Measurements from ENCODE around the gene SP140L. TPM values are rescaled to one million over a fixed set of nuclear protein-coding genes. Genes with fewer than 3 reads are reported as not detected.

Gene SP140L
- total RNA-seq, 1 donor from 2014 or later, result 32.2 TPM

DNA sequence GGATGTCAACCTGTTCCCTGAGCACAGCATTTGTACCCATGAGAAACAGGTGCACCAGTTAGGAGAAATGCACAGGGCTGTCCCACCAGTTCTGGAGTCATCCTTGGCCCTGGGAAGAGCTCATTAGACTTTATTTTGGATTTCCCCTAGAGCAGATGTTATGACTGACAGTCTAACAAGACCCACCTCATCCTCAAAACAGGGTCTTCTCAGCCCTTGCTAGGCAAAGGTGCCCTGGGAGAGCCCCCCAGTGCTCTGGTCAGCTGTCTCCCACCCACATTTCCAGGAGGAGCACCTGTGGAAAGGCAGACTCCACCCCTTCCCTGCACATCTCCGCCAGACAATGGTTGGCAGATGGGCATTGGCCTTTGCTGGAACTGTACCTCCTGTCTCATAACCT, 83.3 kb downstream of the SP140L start:
- peaks cover 16% of the 10 kb centered on the region for H3K27me3 Mint-ChIP-seq (ENCODE audit: low read depth, unreplicated experiment)
- no peak for FAIRE-seq
- Histone ChIP-seq H3K4me3 (ENCODE audit: insufficient read depth, low read depth, low read length) (no peak overlapping the region), H3K4me2 (ENCODE audit: low read length) (no peak overlapping the region), H3K36me3 (ENCODE audit: insufficient read depth, low read length) (no peaks in the 10 kb centered on the region), H3K4me1 (ENCODE audit: insufficient read depth, low read length) (peaks cover 18% of the 10 kb centered on the region), H2AFZ (ENCODE audit: low read depth, low read length) (no peak overlapping the region), H3K27me3 (ENCODE audit: insufficient read depth, low read length) (no peaks in the 10 kb centered on the region), H3K9me3 (ENCODE audit: insufficient read depth, low read depth, low read length) (no peaks in the 10 kb centered on the region), H3K27ac (ENCODE audit: low read depth, low read length) (no peak overlapping the region), H4K20me1 (ENCODE audit: insufficient read depth, low read length) (no peaks in the 10 kb centered on the region), H3K9ac (ENCODE audit: low read length) (no peak overlapping the region), H3K79me2 (ENCODE audit: insufficient read depth, low read length) (no peaks in the 10 kb centered on the region)
- no peak overlapping the region for H3K27ac Mint-ChIP-seq (ENCODE audit: unreplicated experiment)
- H3K9me3 Mint-ChIP-seq (ENCODE audit: unreplicated experiment), result peaks cover 3% of the 10 kb centered on the region
- H3K4me3 Mint-ChIP-seq (ENCODE audit: unreplicated experiment), result no peak overlapping the region
- TF ChIP-seq EZH2 (IDR thresholded peaks at IDR 0.05; ENCODE audit: insufficient read depth, low read length), result no peak
- TF ChIP-seq, protein P1, sequence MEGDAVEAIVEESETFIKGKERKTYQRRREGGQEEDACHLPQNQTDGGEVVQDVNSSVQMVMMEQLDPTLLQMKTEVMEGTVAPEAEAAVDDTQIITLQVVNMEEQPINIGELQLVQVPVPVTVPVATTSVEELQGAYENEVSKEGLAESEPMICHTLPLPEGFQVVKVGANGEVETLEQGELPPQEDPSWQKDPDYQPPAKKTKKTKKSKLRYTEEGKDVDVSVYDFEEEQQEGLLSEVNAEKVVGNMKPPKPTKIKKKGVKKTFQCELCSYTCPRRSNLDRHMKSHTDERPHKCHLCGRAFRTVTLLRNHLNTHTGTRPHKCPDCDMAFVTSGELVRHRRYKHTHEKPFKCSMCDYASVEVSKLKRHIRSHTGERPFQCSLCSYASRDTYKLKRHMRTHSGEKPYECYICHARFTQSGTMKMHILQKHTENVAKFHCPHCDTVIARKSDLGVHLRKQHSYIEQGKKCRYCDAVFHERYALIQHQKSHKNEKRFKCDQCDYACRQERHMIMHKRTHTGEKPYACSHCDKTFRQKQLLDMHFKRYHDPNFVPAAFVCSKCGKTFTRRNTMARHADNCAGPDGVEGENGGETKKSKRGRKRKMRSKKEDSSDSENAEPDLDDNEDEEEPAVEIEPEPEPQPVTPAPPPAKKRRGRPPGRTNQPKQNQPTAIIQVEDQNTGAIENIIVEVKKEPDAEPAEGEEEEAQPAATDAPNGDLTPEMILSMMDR (IDR thresholded peaks at IDR 0.05; ENCODE audit: insufficient read depth, low read depth, low read length), result no peak
- peaks cover 15% of the 10 kb centered on the region for H3K36me3 Mint-ChIP-seq (ENCODE audit: low read depth, unreplicated experiment)
- peaks cover 16% of the 10 kb centered on the region for H3K4me1 Mint-ChIP-seq (ENCODE audit: low read depth, unreplicated experiment)
- DNase-seq (ENCODE audit: low read depth), result no peak

DNA sequence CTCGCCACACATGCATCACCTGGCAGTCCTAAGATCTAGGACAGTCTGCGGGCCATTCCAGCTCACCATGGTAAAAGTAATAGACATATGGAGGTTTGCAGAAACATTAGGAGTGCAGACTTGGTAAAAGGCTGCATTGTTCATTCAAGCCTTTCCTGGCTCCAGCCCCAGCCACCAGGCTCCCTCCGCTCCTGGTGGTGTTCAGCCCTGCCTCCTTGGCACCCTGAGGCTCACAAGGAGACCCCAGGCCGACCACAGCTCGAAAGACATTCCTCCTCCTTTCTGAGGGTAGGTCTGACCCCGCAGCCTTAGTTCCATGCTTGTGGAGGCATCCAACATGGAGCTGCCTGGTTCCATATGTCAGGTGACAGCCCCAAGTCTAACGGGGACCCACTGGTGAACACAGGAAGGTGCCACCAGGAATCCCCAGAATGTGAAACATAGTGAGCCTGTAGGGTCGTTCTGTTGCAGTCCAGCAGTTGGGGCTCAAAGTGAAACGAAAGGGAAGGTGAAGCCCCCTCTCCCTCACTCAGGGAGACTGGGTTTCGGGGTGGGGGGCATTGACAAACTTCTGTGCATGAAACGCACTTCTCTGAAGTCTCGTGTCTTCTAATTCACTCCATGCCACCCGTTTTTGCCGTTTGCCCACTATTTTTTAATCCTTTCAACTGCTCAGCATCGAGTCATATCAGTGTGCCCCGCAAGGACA, 84.0 kb downstream of the SP140L start:
- H3K4me1 Mint-ChIP-seq (ENCODE audit: low read depth, unreplicated experiment), result peaks cover 23% of the 10 kb centered on the region
- DNase-seq (ENCODE audit: low read depth) (no peak), FAIRE-seq (no peak)
- Histone ChIP-seq H3K27ac (ENCODE audit: low read depth, low read length) (peak overlapping the region; percentile 77), H2AFZ (ENCODE audit: low read depth, low read length) (peak overlapping the region; percentile 99), H3K9ac (ENCODE audit: low read length) (peak overlapping the region; percentile 92), H3K27me3 (ENCODE audit: insufficient read depth, low read length) (no peaks in the 10 kb centered on the region), H3K4me1 (ENCODE audit: insufficient read depth, low read length) (peaks cover 22% of the 10 kb centered on the region), H3K9me3 (ENCODE audit: insufficient read depth, low read depth, low read length) (no peaks in the 10 kb centered on the region), H3K4me2 (ENCODE audit: low read length) (peak overlapping the region; percentile 99), H3K4me3 (ENCODE audit: insufficient read depth, low read depth, low read length) (peak overlapping the region; percentile 95), H4K20me1 (ENCODE audit: insufficient read depth, low read length) (no peaks in the 10 kb centered on the region), H3K36me3 (ENCODE audit: insufficient read depth, low read length) (no peaks in the 10 kb centered on the region), H3K79me2 (ENCODE audit: insufficient read depth, low read length) (peaks cover under 1% of the 10 kb centered on the region)
- peaks cover 16% of the 10 kb centered on the region for H3K27me3 Mint-ChIP-seq (ENCODE audit: low read depth, unreplicated experiment)
- peak overlapping the region; percentile 91 for H3K4me3 Mint-ChIP-seq (ENCODE audit: unreplicated experiment)
- H3K36me3 Mint-ChIP-seq (ENCODE audit: low read depth, unreplicated experiment), result peaks cover 7% of the 10 kb centered on the region
- peak overlapping the region; percentile 87 for H3K27ac Mint-ChIP-seq (ENCODE audit: unreplicated experiment)
- peaks cover 3% of the 10 kb centered on the region for H3K9me3 Mint-ChIP-seq (ENCODE audit: unreplicated experiment)
- TF ChIP-seq, protein P1 (IDR thresholded peaks at IDR 0.05; ENCODE audit: insufficient read depth, low read depth, low read length), result no peak
- TF ChIP-seq EZH2 (IDR thresholded peaks at IDR 0.05; ENCODE audit: insufficient read depth, low read length), result no peak
